ENCODE results near the gene PTPN21.

Gene PTPN21

DNA sequence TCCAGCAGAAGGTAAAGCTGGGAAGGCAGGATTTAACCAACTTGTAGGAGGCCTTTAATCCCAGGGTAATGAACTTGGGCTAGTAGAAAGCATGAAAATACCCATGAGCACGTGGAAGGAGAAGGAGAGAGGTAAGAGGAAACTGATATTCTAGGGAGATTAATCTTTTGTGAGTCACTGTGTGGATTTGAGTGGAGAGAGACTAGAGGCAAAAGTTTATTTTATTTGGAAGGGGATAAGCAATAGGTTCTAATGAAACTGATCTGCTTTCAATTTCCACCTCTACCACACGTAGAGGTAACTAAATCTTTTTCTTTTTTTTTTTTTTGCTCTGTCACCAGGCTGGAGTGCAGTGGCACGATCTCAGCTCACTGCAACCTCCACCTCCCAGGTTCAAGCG, 52.1 kb downstream of the PTPN21 start:
- no peak for DNase-seq

GRCh38 chr14:88500611-88501010, 54.2 kb downstream of the PTPN21 start:
- no peak for DNase-seq

- no peak for DNase-seq
Observed at GRCh38 chr14:88499225-88499624, 55.6 kb downstream of the PTPN21 start.

GRCh38 chr14:88496414-88496813, 58.4 kb downstream of the PTPN21 start:
- DNase-seq: no peak

DNA sequence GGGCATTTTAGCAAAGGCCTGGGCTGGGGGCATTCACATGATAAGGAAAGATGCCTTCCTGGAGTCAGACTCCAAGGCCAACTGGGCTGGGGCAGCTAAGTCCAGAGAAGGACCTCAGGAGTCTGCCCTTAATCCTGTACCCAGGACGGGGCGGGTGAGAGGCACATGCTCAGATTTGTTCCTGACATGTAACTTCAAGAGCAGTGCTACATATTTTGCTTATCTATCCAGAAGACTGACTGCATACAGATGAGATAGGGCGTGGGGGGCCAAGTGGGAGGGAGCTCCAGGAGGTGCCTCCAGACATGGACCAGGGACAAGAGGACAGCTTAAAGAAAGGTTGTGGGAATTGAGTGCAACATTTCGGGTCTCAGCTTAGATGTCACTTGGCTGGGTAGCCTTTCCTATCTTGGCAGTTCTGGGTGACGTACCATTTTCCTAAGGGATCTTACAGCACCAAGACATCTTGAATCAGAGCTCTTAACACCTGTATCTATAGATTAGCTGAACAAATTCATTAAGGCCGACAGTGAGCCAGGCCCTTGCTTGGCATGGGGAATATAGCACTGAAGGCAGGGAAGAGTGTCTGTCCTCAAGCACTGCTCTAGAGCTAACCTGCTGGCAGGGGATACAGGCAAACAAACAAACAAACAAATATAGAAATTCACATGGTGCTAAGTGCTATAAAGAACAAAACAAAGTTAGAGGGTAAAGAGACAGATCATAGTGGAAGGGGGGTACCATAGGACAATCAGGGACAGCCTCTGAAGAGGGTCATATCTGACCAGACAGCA, 61.2 kb downstream of the PTPN21 start:
- no peak for DNase-seq

- peak; percentile 75 for DNase-seq
Observed at GRCh38 chr14:88492272-88493089, 62.3 kb downstream of the PTPN21 start.

- no peak for DNase-seq
Observed at GRCh38 chr14:88490168-88490567, 64.6 kb downstream of the PTPN21 start.

GRCh38 chr14:88488897-88489296, 65.9 kb downstream of the PTPN21 start:
- no peak for DNase-seq

DNA sequence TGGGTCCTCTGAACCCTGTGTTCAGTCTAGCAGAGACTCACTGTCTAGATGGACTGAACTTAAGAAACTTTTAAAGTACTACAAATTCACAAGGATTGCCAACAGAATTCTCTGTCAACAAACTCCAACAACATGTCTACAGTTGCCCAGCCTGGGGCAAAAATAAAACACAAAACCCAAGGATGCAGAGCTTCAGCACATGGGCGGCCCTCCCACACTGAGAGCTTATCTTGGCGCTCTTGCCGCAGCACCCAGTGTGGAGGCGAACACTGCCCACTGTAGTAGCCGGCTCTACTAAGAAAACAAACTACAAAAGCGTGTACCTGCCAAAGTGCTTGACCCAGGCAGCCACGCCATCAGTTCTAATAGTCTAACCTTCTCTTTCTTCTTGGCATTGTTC, 66.7 kb downstream of the PTPN21 start:
- no peak for DNase-seq

DNA sequence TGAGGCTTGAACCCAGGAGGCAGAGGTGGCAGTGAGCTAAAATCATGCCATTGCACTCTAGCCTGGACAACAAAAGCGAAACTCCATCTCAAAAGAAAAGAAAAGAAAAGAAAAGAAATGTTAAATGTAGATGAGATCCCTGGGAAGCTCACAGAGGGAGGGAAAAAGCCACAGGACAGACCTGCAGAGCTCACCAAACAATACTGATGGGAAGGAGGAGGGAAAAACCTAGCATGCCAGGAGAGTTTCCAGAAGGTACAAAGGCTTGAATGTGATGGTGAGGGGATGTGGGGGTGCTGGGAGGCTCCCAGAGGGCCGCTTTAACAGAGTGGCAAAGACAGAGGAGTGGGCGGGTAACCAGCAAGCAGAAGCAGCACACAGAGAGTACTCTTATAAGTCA, 72.3 kb downstream of the PTPN21 start:
- no peak for DNase-seq

DNA sequence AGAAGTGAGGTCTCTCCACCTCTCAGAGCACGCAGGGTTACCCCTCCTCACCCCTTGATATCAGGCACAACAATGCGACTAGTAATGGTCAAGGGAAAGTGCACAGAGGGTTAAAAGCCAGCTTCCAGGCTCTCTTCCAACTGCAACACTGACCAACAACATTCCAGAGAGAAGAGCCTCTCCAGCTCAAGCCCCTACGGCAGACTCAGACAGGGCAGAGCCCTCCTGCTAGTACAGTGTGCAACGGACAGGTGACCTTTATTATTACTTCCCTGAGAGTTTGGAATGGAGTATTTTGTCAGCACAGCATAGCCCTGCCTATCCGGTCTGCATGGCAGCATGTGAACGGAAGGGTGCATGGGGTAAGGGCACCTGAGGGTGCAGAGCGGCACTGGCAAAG, 73.0 kb downstream of the PTPN21 start:
- no peak for DNase-seq

DNA sequence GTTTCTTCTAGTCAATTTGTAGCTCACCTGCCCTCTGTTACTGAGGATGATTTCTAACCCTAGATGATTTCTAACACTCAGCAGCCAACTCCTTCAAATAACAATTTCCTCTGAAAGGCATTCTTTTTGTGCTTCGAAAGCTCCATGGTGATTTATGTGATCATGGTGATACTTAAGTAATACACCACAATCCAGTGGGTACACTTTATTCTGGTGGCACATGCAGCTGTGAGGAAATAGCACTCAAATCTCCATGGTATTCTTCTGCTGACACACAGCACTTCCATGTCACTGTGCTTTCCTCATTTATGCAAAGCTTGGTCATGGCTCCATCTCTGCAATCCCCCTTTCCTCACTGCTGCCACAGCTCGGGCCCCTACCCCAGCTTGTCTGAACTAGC, 73.7 kb downstream of the PTPN21 start:
- DNase-seq: no peak

GRCh38 chr14:88479574-88479987, 75.2 kb downstream of the PTPN21 start:
- no peak for DNase-seq

- DNase-seq: no peak
Observed at GRCh38 chr14:88478931-88479330, 75.9 kb downstream of the PTPN21 start.

- no peak for DNase-seq
Observed at GRCh38 chr14:88477513-88478250, 77.1 kb downstream of the PTPN21 start.

GRCh38 chr14:88476825-88477224, 78.0 kb downstream of the PTPN21 start:
- no peak for DNase-seq

DNA sequence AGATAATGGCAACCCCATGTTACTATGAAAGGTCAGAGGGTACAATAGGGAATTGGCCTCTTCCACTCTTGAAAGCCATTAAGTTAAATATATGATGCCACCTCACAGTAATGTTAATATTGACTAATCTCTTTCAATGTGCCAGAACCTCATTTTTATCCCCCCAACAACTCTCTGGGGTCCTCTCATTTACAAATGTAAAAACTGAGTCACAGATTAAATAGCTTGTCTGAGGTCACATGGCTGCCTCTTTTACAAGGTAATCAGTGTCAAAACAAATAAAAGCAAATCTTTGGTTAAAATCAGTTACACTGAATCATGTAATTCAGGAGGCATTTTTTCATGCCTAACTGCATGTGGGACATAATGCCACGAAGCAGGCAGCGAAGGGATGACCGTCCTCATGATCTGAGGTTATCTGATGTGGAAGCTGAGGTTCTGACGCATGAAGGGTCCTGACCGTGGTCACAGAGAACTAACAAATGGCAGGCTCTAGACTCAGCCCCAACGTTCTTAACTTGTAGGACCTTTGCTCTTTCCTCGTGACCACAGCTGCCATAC, 78.5 kb downstream of the PTPN21 start:
- no peak for DNase-seq

DNA sequence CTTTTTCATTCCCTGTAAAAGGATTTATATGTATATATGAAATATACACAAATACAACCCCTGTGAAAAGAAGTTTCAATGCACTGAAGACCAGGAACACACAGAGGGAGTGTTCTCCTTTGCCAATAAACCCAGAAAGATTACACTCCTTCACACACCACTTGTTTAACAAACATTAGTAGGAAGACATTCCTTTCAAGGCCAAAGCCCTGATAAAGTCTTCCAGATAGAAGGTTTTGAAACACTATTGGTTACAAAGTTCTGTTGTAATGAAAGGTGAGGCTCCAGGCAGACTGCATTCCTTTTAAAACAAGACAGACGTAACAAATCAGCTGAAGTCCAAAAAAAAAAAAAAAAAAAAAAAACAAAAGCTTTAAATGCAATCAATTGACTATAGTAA, 81.0 kb downstream of the PTPN21 start:
- DNase-seq: no peak

- DNase-seq: no peak
Observed at GRCh38 chr14:88470542-88471440, 84.0 kb downstream of the PTPN21 start.

DNA sequence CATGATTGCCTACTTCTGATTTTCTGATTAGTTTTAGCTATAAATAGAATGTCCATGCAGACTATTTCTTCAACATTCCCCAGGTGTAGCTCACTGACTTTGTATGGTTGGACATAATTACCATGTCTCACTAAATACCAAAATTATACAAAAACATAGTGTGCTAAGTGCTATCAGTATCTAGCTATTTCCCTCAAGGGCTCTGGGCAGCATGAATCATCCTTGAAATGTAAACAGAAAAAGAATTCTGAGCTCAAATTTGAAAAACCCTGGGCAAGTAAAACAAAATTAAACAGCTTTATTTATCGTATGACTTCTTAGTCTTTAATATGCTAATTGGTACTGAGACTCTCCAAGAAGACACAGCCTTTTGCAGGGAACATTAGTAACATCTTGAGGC, 86.4 kb downstream of the PTPN21 start:
- no peak for DNase-seq

- DNase-seq: peak; percentile 32
Observed at GRCh38 chr14:88463318-88463717, 91.5 kb downstream of the PTPN21 start.

- DNase-seq: no peak
Observed at GRCh38 chr14:88454886-88455285, 99.9 kb downstream of the PTPN21 start.
